ENCODE measurements around the gene PKP3. TPM values are rescaled to one million over a fixed set of nuclear protein-coding genes. Genes with fewer than 3 reads are reported as not detected.

Gene PKP3
- total RNA-seq, 2 experiments from 2014 or later, result 0.60 TPM; not detected in 1

DNA sequence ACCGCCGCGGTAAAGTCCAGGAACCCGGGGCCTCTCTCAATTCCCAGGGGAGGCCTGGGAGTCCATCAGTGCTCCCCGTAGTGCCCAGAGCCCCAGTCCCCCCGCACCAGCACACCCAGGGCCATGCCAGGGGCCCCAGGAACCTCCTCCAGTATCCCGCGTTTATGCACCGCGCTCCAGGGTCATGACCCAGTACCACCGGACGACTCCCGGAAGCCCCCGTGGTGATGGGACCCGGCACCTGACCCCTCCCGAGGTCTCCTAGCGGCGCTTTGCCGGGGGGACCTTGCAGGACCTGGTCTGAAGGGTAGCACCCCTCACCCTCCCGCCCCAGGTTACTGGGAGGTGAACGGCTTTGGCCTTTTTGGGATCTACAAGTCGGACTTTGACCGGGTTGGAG is 13.5 kb upstream of the PKP3 start:
- no peak overlapping the region for H3K4me3 ChIP-seq (ENCODE audit: low read length)
- POLR2A ChIA-PET, result no interaction called here
- CTCF ChIA-PET, result no interaction called here

DNA sequence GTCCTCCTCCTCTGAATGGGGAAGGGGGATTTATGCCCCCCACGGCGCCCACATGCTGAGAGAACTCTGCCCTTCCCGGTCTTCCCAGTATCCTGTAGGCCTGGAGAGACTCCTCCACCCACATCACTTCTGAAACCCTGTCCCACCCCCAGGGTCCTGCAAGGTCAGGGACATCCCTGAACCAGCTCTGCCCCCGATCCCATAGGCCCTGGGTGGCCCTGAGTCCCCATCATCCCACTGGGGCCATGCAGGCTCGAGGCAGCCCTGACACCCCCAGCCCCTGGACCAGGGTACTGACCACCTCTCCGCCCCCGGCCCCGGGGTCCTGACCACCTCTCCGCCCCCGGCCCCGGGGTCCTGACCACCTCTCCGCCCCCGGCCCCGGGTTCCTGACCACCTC is 13.0 kb upstream of the PKP3 start:
- peaks cover 4% of the 10 kb centered on the region for H3K4me1 Mint-ChIP-seq (ENCODE audit: low read depth)
- no peaks in the 10 kb centered on the region for H3K36me3 Mint-ChIP-seq (ENCODE audit: low read depth)
- TF ChIP-seq, protein P1, sequence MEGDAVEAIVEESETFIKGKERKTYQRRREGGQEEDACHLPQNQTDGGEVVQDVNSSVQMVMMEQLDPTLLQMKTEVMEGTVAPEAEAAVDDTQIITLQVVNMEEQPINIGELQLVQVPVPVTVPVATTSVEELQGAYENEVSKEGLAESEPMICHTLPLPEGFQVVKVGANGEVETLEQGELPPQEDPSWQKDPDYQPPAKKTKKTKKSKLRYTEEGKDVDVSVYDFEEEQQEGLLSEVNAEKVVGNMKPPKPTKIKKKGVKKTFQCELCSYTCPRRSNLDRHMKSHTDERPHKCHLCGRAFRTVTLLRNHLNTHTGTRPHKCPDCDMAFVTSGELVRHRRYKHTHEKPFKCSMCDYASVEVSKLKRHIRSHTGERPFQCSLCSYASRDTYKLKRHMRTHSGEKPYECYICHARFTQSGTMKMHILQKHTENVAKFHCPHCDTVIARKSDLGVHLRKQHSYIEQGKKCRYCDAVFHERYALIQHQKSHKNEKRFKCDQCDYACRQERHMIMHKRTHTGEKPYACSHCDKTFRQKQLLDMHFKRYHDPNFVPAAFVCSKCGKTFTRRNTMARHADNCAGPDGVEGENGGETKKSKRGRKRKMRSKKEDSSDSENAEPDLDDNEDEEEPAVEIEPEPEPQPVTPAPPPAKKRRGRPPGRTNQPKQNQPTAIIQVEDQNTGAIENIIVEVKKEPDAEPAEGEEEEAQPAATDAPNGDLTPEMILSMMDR (IDR thresholded peaks at IDR 0.05), result no peak
- no peaks in the 10 kb centered on the region for H3K9me3 Mint-ChIP-seq
- no peak overlapping the region for H3K4me3 ChIP-seq (ENCODE audit: low read length)
- no peaks in the 10 kb centered on the region for H3K27me3 ChIP-seq (ENCODE audit: control insufficient read depth in 1 of 2, insufficient read depth in 2 of 2, low read length in 2 of 2)
- POLR2A ChIA-PET, result no interaction called here
- peaks cover 20% of the 10 kb centered on the region for H3K27me3 Mint-ChIP-seq
- H3K4me1 ChIP-seq (ENCODE audit: insufficient read depth, low read length), result no peaks in the 10 kb centered on the region
- no peaks in the 10 kb centered on the region for H3K36me3 ChIP-seq (ENCODE audit: insufficient read depth, low read length)
- intact Hi-C loops (cut with DNase I, micrococcal nuclease), result no loop called here
- no peak overlapping the region for H3K27ac Mint-ChIP-seq
- DNase-seq (no peak), ATAC-seq (ENCODE audit: poor library complexity) (no peak)
- H3K4me3 Mint-ChIP-seq, result no peak overlapping the region
- H3K27ac ChIP-seq (ENCODE audit: low read depth in 1 of 2, low read length in 2 of 2), result no peak overlapping the region
- CTCF ChIA-PET, result no interaction called here
- H3K9me3 ChIP-seq (ENCODE audit: control insufficient read depth in 1 of 2, insufficient read depth in 1 of 2, low read length in 2 of 2), result peaks cover 1 to 6% of the 10 kb centered on the region in 2 experiments

More for the DNA sequence above, 13.5 kb upstream of the PKP3 start:
- Histone ChIP-seq H3K27me3 (ENCODE audit: control insufficient read depth in 1 of 2, insufficient read depth in 2 of 2, low read length in 2 of 2) (no peaks in the 10 kb centered on the region), H3K9me3 (ENCODE audit: control insufficient read depth in 1 of 2, insufficient read depth in 1 of 2, low read length in 2 of 2) (peaks cover 0 to 4% of the 10 kb centered on the region in 2 experiments), H3K4me1 (ENCODE audit: insufficient read depth, low read length) (no peaks in the 10 kb centered on the region), H3K36me3 (ENCODE audit: insufficient read depth, low read length) (no peaks in the 10 kb centered on the region), H3K27ac (ENCODE audit: low read depth in 1 of 2, low read length in 2 of 2) (no peak overlapping the region)
- TF ChIP-seq, protein P1 (IDR thresholded peaks at IDR 0.05), result no peak
- intact Hi-C loops (cut with DNase I, micrococcal nuclease), result no loop called here
- Mint-ChIP-seq H3K9me3 (no peaks in the 10 kb centered on the region), H3K36me3 (ENCODE audit: low read depth) (no peaks in the 10 kb centered on the region), H3K4me1 (ENCODE audit: low read depth) (peaks cover 4% of the 10 kb centered on the region), H3K27ac (no peak overlapping the region), H3K4me3 (no peak overlapping the region), H3K27me3 (peaks cover 20% of the 10 kb centered on the region)
- DNase-seq, result no peak
- no peak for ATAC-seq (ENCODE audit: poor library complexity)

DNA sequence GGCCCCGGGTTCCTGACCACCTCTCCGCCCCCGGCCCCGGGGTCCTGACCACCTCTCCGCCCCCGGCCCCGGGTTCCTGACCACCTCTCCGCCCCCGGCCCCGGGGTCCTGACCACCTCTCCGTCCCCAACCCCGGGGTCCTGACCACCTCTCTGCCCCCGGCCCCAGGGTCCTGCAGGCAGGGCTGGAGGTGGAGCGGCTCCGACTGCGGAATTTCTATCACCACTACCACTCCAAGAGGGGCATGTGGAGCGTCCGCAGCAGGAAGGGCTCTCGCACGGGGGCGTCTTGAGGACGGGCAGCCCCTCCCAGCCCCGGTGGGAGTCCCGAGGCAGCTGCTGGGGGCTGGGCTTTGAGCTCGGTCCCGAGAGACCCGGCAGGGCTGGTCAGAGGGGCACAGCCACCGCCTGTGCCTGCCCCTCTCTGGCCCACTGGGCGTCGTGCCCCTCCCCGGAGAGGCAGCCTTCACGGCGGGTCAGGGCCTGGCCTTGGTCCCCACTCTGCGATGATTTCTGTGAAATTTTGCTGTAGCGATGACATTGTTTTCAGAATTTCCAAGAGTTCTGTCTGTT is 12.4 kb upstream of the PKP3 start:
- H3K9me3 Mint-ChIP-seq, result no peaks in the 10 kb centered on the region
- ATAC-seq (ENCODE audit: poor library complexity), result no peak
- ChIA-PET CTCF (no interaction called here), POLR2A (no interaction called here)
- H3K4me1 Mint-ChIP-seq (ENCODE audit: low read depth), result peaks cover 4% of the 10 kb centered on the region
- no peaks in the 10 kb centered on the region for H3K36me3 Mint-ChIP-seq (ENCODE audit: low read depth)
- intact Hi-C loops (cut with DNase I, micrococcal nuclease), result no loop called here
- Histone ChIP-seq H3K9me3 (ENCODE audit: control insufficient read depth in 1 of 2, insufficient read depth in 1 of 2, low read length in 2 of 2) (peaks cover 7 to 12% of the 10 kb centered on the region in 2 experiments), H3K27ac (ENCODE audit: low read depth in 1 of 2, low read length in 2 of 2) (no peak overlapping the region), H3K36me3 (ENCODE audit: insufficient read depth, low read length) (no peaks in the 10 kb centered on the region), H3K4me1 (ENCODE audit: insufficient read depth, low read length) (peaks cover 3% of the 10 kb centered on the region), H3K4me3 (ENCODE audit: low read length) (no peak overlapping the region), H3K27me3 (ENCODE audit: control insufficient read depth in 1 of 2, insufficient read depth in 2 of 2, low read length in 2 of 2) (no peaks in the 10 kb centered on the region)
- H3K27me3 Mint-ChIP-seq, result peaks cover 20% of the 10 kb centered on the region
- H3K27ac Mint-ChIP-seq, result no peak overlapping the region
- DNase-seq, result no peak
- TF ChIP-seq, protein P1 (IDR thresholded peaks at IDR 0.05), result no peak
- H3K4me3 Mint-ChIP-seq, result no peak overlapping the region

Data from CD4-positive, alpha-beta T cell (primary cell).